ENCODE results near the gene PDE4B.

PDE4B gene

DNA sequence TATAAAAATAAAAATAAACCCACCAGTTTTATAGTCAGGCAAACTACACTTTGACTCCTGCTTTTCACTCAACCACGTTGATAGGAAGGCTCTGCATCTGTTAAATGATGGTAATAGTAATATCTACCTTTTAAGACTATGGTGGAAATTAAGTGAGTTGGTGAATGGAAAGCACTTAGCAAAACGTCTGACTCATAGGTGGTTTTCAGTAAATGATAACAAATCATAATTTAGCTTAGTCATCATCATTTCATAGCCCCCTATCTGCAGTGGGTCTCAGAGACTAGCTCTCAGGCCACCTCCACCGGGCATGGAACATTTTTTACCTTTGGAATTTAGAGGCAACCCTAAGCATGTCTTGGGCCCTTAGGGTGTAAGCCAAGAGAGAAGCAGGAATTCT, 160.0 kb downstream of the PDE4B start:
- no peak for DNase-seq (ENCODE audit: low read depth)
- no peak overlapping the region for H3K4me3 ChIP-seq (ENCODE audit: low read depth, low read length)
- TF ChIP-seq, protein P1, sequence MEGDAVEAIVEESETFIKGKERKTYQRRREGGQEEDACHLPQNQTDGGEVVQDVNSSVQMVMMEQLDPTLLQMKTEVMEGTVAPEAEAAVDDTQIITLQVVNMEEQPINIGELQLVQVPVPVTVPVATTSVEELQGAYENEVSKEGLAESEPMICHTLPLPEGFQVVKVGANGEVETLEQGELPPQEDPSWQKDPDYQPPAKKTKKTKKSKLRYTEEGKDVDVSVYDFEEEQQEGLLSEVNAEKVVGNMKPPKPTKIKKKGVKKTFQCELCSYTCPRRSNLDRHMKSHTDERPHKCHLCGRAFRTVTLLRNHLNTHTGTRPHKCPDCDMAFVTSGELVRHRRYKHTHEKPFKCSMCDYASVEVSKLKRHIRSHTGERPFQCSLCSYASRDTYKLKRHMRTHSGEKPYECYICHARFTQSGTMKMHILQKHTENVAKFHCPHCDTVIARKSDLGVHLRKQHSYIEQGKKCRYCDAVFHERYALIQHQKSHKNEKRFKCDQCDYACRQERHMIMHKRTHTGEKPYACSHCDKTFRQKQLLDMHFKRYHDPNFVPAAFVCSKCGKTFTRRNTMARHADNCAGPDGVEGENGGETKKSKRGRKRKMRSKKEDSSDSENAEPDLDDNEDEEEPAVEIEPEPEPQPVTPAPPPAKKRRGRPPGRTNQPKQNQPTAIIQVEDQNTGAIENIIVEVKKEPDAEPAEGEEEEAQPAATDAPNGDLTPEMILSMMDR (IDR thresholded peaks at IDR 0.05; ENCODE audit: control insufficient read depth, extremely low read depth, insufficient read depth): no peak

DNA sequence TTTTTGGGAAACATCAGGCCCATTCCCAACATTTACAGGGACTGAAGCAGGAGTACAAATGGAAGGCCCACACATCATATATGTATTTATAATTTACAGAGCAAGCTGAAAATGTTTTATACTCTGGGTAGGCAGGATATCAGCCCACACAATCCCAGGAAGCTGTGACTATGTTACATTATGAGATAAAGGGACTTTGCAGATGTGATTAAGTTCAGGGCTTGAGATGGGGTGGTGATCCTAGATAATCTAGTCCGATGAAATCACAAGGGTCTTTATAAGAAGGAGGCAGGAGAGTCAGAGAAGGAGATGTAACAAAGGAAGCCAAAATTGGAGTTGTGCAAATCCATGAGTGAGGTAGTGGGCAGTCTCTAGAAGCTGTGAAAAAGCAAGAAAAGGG, 160.5 kb downstream of the PDE4B start:
- H3K4me3 ChIP-seq (ENCODE audit: low read depth, low read length): no peak overlapping the region
- no peak for DNase-seq (ENCODE audit: low read depth)
- TF ChIP-seq, protein P1 (IDR thresholded peaks at IDR 0.05; ENCODE audit: control insufficient read depth, extremely low read depth, insufficient read depth): no peak

DNA sequence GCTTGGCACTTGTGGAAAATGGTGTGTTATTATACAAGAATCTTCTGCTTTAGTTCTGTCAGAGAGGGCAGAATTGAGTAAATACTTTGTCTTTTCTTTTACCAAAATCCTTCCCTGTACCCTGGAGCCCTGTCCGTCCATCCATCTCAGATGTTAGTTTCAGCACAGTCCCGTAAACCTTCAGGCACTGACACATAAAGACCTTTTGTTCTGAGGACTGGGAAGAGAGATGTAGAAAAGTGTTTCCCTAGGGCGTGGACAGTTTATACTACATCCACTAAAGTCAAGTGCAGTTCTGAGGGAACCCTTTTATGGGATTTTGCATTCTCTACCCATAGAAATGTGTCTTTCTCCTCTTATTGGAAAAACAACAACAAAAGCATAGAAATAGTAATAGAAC, 162.4 kb downstream of the PDE4B start:
- no peak for DNase-seq (ENCODE audit: low read depth)
- TF ChIP-seq, protein P1 (IDR thresholded peaks at IDR 0.05; ENCODE audit: control insufficient read depth, extremely low read depth, insufficient read depth): no peak
- H3K4me3 ChIP-seq (ENCODE audit: low read depth, low read length): no peak overlapping the region

DNA sequence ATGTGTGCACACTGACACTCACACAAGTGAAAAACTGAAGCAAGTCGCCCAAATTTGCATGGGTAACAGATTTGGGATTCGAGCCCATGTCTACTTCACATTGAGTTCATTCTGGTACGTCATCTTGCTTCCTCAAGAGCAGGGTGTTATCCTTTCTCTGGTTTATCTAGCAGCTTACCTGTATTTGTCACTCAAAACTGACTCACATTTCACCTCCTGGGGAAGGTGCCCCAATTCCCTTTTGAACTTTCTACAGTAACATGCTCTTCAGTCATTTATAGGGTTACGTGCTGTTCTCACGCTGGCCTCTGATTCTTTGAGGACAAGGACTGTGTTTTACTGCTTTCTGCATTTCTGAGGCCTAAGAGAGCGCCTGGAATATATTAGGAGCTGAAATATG, 162.8 kb downstream of the PDE4B start:
- H3K4me3 ChIP-seq (ENCODE audit: low read depth, low read length): no peak overlapping the region
- no peak for DNase-seq (ENCODE audit: low read depth)
- TF ChIP-seq, protein P1 (IDR thresholded peaks at IDR 0.05; ENCODE audit: control insufficient read depth, extremely low read depth, insufficient read depth): no peak

DNA sequence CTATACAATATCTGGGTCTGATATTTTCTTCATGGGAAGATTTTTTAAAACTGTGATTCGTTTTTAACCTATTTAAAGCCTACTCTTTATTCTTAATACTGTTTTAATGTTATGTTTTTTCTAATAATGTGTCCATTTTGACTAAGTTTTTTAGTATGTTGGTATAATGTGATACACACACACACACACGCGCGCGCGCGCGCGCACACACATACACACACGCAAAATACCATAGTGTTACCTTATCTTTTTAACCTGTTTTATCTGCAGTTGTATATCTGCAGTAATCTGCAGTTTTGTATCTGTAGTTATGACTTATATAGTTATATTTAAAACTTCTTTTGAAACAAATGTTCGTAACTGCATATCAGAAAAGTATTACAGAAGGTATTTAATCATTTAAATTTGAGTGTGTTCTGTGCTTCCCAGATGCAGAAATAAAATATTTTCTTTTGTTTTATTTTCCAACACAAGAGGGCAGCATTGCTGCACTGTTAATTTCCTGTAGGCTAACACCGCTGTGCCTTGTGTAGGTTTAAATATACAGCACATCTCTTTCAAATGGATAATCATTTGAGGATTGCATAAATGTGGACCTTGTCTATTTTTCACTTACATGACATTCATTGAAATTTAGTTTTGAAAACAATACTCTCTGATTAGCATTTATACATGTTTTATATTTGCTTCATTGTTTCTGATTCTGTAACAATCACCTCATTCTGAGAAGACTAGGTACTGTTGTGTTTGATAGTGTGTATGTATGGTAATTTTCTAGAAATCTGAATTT, 166.1 kb downstream of the PDE4B start:
- H3K4me3 ChIP-seq (ENCODE audit: low read depth, low read length): no peak overlapping the region
- no peak for DNase-seq (ENCODE audit: low read depth)
- TF ChIP-seq, protein P1 (IDR thresholded peaks at IDR 0.05; ENCODE audit: control insufficient read depth, extremely low read depth, insufficient read depth): peak; percentile 58

DNA sequence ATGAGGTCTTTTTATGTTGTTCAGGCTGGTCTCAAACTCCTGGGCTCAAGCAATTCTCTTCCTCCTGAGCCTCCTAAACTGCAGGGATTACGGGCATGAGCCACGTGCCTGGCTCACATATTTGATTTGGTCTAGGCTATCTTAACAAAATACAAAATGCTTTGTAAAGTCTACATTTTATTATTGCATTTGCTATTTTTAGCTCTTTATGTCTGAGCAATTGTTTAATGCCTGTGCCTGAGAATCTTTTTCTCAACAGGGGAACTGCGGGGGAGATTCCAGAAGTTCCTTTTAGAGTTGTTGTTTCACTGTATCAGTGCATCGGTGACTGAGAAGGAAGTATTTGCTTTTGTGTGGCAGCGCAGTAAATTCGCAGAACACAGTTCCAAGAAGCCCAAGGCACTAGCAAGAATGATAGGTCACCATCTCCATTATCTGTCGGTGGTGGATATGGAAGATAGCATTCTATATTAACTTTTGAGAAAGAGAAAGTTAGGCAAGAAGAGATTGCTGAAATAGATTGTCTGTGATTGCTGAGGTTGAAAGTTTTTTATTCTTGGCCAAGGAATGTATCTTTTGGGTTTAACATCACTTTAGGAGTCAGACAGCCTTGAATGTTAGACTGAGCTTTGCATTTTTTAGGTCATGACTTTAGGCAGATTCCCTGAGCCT, 167.3 kb downstream of the PDE4B start:
- no peak overlapping the region for H3K4me3 ChIP-seq (ENCODE audit: low read depth, low read length)
- no peak for DNase-seq (ENCODE audit: low read depth)
- TF ChIP-seq, protein P1 (IDR thresholded peaks at IDR 0.05; ENCODE audit: control insufficient read depth, extremely low read depth, insufficient read depth): no peak

Measured in LNCaP clone FGC (cell line).